Neural cell (in vitro differentiated cells): ENCODE measurements around the gene SALL3. TPM values are rescaled to one million over a fixed set of nuclear protein-coding genes. Genes with fewer than 3 reads are reported as not detected.

Experiments
- H2AFZ ChIP-seq: fragments of 200-600, 300-800 bp; sonication (generic), shearing (Covaris generic); 2 replicates; pipeline ENCODE4 v1.6.0; 2014; ENCODE audit warnings: low read depth, mild to moderate bottlenecking, antibody characterized with exemption, low read length, moderate library complexity
- H3F3A ChIP-seq: fragments of 200-600 bp; shearing (Covaris generic); 2 replicates; pipeline ENCODE4 v1.6.1; 2016; ENCODE audit warnings: mild to moderate bottlenecking, moderate library complexity, mixed read lengths, antibody characterized with exemption, low read length; ENCODE audit not compliant: insufficient read depth, poor library complexity, severe bottlenecking
- H3K27ac ChIP-seq: fragments of 200-600, 300-800 bp; sonication (generic), shearing (Covaris generic); 2 replicates; pipeline ENCODE4 v1.5.1; 2014; ENCODE audit warnings: mild to moderate bottlenecking, low read length, moderate library complexity
- H3K27me3 ChIP-seq: fragments of 300-800, 200-600 bp; sonication (generic), shearing (Covaris generic); 2 replicates; pipeline ENCODE4 v1.6.0; 2014; ENCODE audit warnings: mild to moderate bottlenecking, low read depth, low read length, moderate library complexity; ENCODE audit not compliant: insufficient read depth
- H3K36me3 ChIP-seq: fragments of 300-800, 200-600 bp; sonication (generic), shearing (Covaris generic); 2 replicates; pipeline ENCODE4 v1.5.1; 2014; ENCODE audit warnings: mild to moderate bottlenecking, antibody characterized with exemption, low read length, moderate library complexity; ENCODE audit not compliant: insufficient read depth
- H3K4me2 ChIP-seq: fragments of 300-800, 200-600 bp; sonication (generic), shearing (Covaris generic); 2 replicates; pipeline ENCODE4 v1.6.0; 2014; ENCODE audit warnings: mild to moderate bottlenecking, low read length
- H3K4me3 ChIP-seq: fragments of 300-800, 200-600 bp; sonication (generic), shearing (Covaris generic); 2 replicates; pipeline ENCODE4 v1.5.1; 2014; ENCODE audit warnings: mild to moderate bottlenecking, low read length, moderate library complexity
- H3K79me2 ChIP-seq: fragments of 200-600 bp; shearing (Covaris generic); replicated peaks from 2 replicates; pipeline ENCODE4 v1.6.0; 2014; ENCODE audit warnings: mild to moderate bottlenecking, low read length, moderate library complexity; ENCODE audit not compliant: insufficient read depth
- H3K9ac ChIP-seq: fragments of 300-800, 200-600 bp; sonication (generic), shearing (Covaris generic); 2 replicates; pipeline ENCODE4 v1.6.1; 2016; ENCODE audit warnings: mild to moderate bottlenecking, low read length, mixed read lengths
- H3K9me2 ChIP-seq: fragments of 200-600 bp; shearing (Covaris generic); 2 replicates; pipeline ENCODE4 v1.6.1; 2016; ENCODE audit warnings: mild to moderate bottlenecking, low read length, mixed read lengths; ENCODE audit not compliant: insufficient read depth
- H3K9me3 ChIP-seq: fragments of 200-600, 300-800 bp; sonication (generic), shearing (Covaris generic); 2 replicates; pipeline ENCODE4 v1.6.1; 2016; ENCODE audit warnings: mild to moderate bottlenecking, mixed run types, low read length, moderate library complexity, mixed read lengths
- H4K20me1 ChIP-seq: fragments of 200-600 bp; shearing (Covaris generic); 2 replicates; pipeline ENCODE4 v1.6.1; 2016; ENCODE audit warnings: mild to moderate bottlenecking, mixed run types; ENCODE audit not compliant: insufficient read depth
- EP300 ChIP-seq: fragments of 450-650 bp; conservative IDR thresholded peaks from 2 replicates; pipeline ENCODE4 v1.6.1; 2014; ENCODE audit warnings: antibody characterized with exemption, mild to moderate bottlenecking, moderate library complexity; ENCODE audit not compliant: poor library complexity, severe bottlenecking
- EZH2 ChIP-seq: fragments of 200-600, 300-800 bp; shearing (Covaris generic), sonication (generic); IDR thresholded peaks from 2 replicates; pipeline ENCODE4 v1.6.1; 2014; ENCODE audit warnings: antibody characterized with exemption, low read length, borderline replicate concordance, mild to moderate bottlenecking; ENCODE audit not compliant: insufficient read depth, poor library complexity, severe bottlenecking
- MXI1 ChIP-seq: fragments of 450-650 bp; conservative IDR thresholded peaks from 2 replicates; pipeline ENCODE4 v1.6.1; 2014; ENCODE audit warnings: antibody characterized with exemption, mild to moderate bottlenecking; ENCODE audit not compliant: poor library complexity, severe bottlenecking
- POLR2AphosphoS5 ChIP-seq: IDR thresholded peaks from 2 replicates; pipeline ENCODE4 v1.6.1; 2012
- RAD21 ChIP-seq: fragments of 450-650 bp; conservative IDR thresholded peaks from 2 replicates; pipeline ENCODE4 v1.6.1; 2014; ENCODE audit warnings: antibody characterized with exemption, mild to moderate bottlenecking, moderate library complexity
- REST ChIP-seq: IDR thresholded peaks from 2 replicates; pipeline ENCODE4 v1.6.1; 2012; ENCODE audit warnings: borderline replicate concordance
- SMC3 ChIP-seq: fragments of 450-650 bp; conservative IDR thresholded peaks from 2 replicates; pipeline ENCODE4 v1.6.1; 2014; ENCODE audit warnings: antibody characterized with exemption, mild to moderate bottlenecking, moderate library complexity; ENCODE audit not compliant: poor library complexity
- TAF1 ChIP-seq: IDR thresholded peaks from 2 replicates; pipeline ENCODE4 v1.6.1; 2012; ENCODE audit warnings: low read depth
- polyA plus RNA-seq: library from polyadenylated mRNA; depleted of rRNA; stranded (reverse); fragments of >200 nt; gene quantifications from 2 replicates; pipeline ENCODE4 v1.2.3, GENCODE V29; 2014
- TF ChIP-seq, protein P1 (sequence below): fragments of 450-650 bp; IDR thresholded peaks from 2 replicates; pipeline ENCODE4 v1.5.1; 2014; ENCODE audit warnings: antibody characterized with exemption, mild to moderate bottlenecking, moderate library complexity; ENCODE audit not compliant: poor library complexity, severe bottlenecking

The SALL3 gene
- polyA plus RNA-seq, 1 donor from 2014 or later: 0.16 TPM

GRCh38 chr18:79018911-79019310 lies 39.3 kb downstream of the SALL3 start:
- Histone ChIP-seq H2AFZ (no peak overlapping the region), H3K27ac (no peak overlapping the region), H3F3A (no peaks in the 10 kb centered on the region), H3K9me2 (no peaks in the 10 kb centered on the region), H3K36me3 (no peaks in the 10 kb centered on the region), H3K9me3 (no peaks in the 10 kb centered on the region), H3K4me2 (no peak overlapping the region), H3K9ac (no peak overlapping the region), H4K20me1 (no peaks in the 10 kb centered on the region), H3K79me2 (no peaks in the 10 kb centered on the region), H3K4me3 (no peak overlapping the region), H3K27me3 (no peaks in the 10 kb centered on the region)
- TF ChIP-seq SMC3: no peak
- no peak for TF ChIP-seq TAF1
- TF ChIP-seq EZH2: no peak

DNA sequence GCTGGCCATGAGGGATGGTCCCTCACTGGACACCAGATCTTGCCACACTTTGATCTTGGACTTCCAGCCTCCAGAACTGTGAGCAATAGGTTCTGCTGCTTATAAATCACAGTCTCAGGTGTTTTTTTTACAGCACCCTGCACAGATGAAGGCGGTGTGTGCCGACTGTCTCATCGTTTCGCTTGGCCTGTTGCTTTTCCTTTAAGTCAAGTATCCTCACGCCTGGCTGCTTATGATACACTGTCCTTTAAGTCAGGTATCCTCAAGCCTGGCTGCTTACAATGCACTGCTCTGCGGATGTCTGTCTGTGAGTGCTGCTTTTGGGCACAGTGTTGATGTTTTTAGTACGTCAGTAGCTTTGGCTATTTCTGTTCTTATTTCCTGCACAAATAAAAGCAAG lies 40.3 kb downstream of the SALL3 start:
- Histone ChIP-seq H3K4me3 (no peak overlapping the region), H3K9me3 (no peaks in the 10 kb centered on the region), H3K27me3 (no peaks in the 10 kb centered on the region), H3K79me2 (no peaks in the 10 kb centered on the region), H3K9me2 (no peaks in the 10 kb centered on the region), H3F3A (no peaks in the 10 kb centered on the region), H3K27ac (no peak overlapping the region), H3K36me3 (no peaks in the 10 kb centered on the region), H3K9ac (no peak overlapping the region), H3K4me2 (no peak overlapping the region), H2AFZ (no peak overlapping the region), H4K20me1 (no peaks in the 10 kb centered on the region)
- TF ChIP-seq EZH2 (no peak), POLR2AphosphoS5 (no peak)

DNA sequence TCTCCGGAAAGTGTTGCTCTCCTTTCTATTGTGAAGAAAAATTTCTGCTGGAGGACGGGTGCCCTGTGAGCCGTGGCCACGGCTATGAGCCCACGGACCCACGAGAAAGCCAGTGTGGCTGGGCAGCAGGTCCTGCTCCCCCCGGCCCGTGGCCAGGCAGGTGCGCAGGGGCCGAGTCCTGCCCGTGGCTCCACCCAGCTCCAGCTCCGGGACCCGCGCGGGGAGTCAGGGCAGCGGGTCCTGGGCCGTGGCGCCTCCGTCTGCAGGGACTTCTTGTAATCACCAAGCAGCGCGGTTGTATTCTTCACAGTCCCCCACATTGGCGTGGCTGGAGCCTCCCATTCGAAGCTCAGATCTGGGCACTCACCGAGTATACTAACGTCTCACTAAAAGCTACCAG lies 43.0 kb downstream of the SALL3 start:
- no peaks in the 10 kb centered on the region for H3K36me3 ChIP-seq
- H3K27me3 ChIP-seq: no peaks in the 10 kb centered on the region
- no peaks in the 10 kb centered on the region for H3K9me3 ChIP-seq
- H3K9me2 ChIP-seq: no peaks in the 10 kb centered on the region
- TF ChIP-seq TAF1 (no peak), RAD21 (no peak), SMC3 (no peak), EP300 (no peak), POLR2AphosphoS5 (no peak), REST (no peak), EZH2 (no peak), MXI1 (no peak)
- TF ChIP-seq, protein P1, sequence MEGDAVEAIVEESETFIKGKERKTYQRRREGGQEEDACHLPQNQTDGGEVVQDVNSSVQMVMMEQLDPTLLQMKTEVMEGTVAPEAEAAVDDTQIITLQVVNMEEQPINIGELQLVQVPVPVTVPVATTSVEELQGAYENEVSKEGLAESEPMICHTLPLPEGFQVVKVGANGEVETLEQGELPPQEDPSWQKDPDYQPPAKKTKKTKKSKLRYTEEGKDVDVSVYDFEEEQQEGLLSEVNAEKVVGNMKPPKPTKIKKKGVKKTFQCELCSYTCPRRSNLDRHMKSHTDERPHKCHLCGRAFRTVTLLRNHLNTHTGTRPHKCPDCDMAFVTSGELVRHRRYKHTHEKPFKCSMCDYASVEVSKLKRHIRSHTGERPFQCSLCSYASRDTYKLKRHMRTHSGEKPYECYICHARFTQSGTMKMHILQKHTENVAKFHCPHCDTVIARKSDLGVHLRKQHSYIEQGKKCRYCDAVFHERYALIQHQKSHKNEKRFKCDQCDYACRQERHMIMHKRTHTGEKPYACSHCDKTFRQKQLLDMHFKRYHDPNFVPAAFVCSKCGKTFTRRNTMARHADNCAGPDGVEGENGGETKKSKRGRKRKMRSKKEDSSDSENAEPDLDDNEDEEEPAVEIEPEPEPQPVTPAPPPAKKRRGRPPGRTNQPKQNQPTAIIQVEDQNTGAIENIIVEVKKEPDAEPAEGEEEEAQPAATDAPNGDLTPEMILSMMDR: no peak
- H3K79me2 ChIP-seq: no peaks in the 10 kb centered on the region
- no peak overlapping the region for H3K4me3 ChIP-seq
- H3K9ac ChIP-seq: no peak overlapping the region
- no peak overlapping the region for H3K4me2 ChIP-seq
- no peak overlapping the region for H2AFZ ChIP-seq
- no peaks in the 10 kb centered on the region for H4K20me1 ChIP-seq
- H3K27ac ChIP-seq: no peak overlapping the region
- H3F3A ChIP-seq: no peaks in the 10 kb centered on the region
